Measurements from ENCODE around the gene EDN1.

Gene EDN1
- long read RNA-seq = 0 reads

GRCh38 chr6:12289933-12290820 lies at the start of gene EDN1:
TSS of gene EDN1 (plus strand) at chr6:12290361. CDS start at chr6:12290630, 269 bp downstream.
- TF ChIP-seq POLR2AphosphoS5 (IDR thresholded peaks at IDR 0.05; ENCODE audit: low read depth) (no peak), GABPA (IDR thresholded peaks at IDR 0.05; ENCODE audit: low read depth) (0 out of 2 replicates have a peak, but pooled peaks have one; percentile 18), SPI1 (IDR thresholded peaks at IDR 0.05; ENCODE audit: borderline replicate concordance, low read depth) (no peak), REST (IDR thresholded peaks at IDR 0.05; ENCODE audit: insufficient replicate concordance, low read depth) (no peak)
- TF ChIP-seq, protein P1, sequence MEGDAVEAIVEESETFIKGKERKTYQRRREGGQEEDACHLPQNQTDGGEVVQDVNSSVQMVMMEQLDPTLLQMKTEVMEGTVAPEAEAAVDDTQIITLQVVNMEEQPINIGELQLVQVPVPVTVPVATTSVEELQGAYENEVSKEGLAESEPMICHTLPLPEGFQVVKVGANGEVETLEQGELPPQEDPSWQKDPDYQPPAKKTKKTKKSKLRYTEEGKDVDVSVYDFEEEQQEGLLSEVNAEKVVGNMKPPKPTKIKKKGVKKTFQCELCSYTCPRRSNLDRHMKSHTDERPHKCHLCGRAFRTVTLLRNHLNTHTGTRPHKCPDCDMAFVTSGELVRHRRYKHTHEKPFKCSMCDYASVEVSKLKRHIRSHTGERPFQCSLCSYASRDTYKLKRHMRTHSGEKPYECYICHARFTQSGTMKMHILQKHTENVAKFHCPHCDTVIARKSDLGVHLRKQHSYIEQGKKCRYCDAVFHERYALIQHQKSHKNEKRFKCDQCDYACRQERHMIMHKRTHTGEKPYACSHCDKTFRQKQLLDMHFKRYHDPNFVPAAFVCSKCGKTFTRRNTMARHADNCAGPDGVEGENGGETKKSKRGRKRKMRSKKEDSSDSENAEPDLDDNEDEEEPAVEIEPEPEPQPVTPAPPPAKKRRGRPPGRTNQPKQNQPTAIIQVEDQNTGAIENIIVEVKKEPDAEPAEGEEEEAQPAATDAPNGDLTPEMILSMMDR (IDR thresholded peaks at IDR 0.05; ENCODE audit: insufficient read depth, low read length) = peak; percentile 4
- peak in 1 of 2 experiments; percentile 78 for DNase-seq (ENCODE audit: low read depth in 1 of 2, low spot score in 1 of 2)
- peaks cover 9% of the 10 kb centered on the region for H3K27me3 ChIP-seq (ENCODE audit: insufficient read depth, poor library complexity, severe bottlenecking)
- H3K27ac ChIP-seq (replicated peaks) = no peak within 1 kb of the TSS
- peak within 1 kb of the TSS; percentile 41 for H3K4me3 ChIP-seq (replicated peaks; ENCODE audit: insufficient read depth, low read length)

DNA sequence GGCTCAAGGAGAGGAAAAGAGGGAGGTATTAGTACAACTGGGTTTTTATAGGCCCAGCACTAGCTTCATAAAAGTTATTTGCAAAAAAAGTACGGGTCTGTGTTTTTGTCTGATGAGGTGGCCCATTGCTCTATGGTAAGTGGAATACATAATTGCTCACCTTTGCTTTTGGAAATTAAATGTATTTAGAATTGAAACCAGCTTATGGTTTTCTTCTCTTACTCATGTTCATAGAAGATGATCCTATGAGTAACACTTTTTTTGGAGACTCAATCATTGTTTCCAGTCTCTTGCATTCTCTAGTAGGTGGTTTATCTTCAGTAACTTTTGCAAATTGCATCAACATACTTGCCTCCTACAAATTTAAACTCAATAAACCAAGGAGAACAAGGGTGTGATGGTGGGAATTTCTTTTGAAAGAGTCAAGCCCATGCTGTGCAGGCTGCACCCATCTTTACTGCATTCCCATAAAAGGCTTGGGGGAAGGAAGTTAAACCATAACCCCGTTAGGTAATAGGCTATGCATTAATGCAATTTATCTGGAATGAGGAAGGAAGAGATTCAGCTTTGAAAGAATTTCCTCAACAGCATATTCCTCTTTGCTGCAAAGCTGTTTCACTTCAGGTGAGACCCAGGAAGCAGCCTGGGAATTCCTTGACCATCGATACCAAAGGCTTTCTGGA lies 48.5 kb upstream of the EDN1 start:
- no peak overlapping the region for H3K4me3 ChIP-seq (replicated peaks; ENCODE audit: insufficient read depth, low read length)
- no peaks in the 10 kb centered on the region for H3K27me3 ChIP-seq (ENCODE audit: insufficient read depth, poor library complexity, severe bottlenecking)
- peak; percentile 52 to 53 for DNase-seq (ENCODE audit: low read depth in 1 of 2, low spot score in 1 of 2)
- TF ChIP-seq REST (IDR thresholded peaks at IDR 0.05; ENCODE audit: insufficient replicate concordance, low read depth) (peak; percentile 18), POLR2AphosphoS5 (IDR thresholded peaks at IDR 0.05; ENCODE audit: low read depth) (no peak; the same call in 1 of the 2 replicates), SPI1 (IDR thresholded peaks at IDR 0.05; ENCODE audit: borderline replicate concordance, low read depth) (peak; percentile 60; the same call in 1 of the 2 replicates), GABPA (IDR thresholded peaks at IDR 0.05; ENCODE audit: low read depth) (no peak)
- TF ChIP-seq, protein P1 (IDR thresholded peaks at IDR 0.05; ENCODE audit: insufficient read depth, low read length) = no peak
- H3K27ac ChIP-seq (replicated peaks) = no peak overlapping the region

- no peak overlapping the region for H3K27ac ChIP-seq (replicated peaks)
- no peaks in the 10 kb centered on the region for H3K27me3 ChIP-seq (ENCODE audit: insufficient read depth, poor library complexity, severe bottlenecking)
- H3K4me3 ChIP-seq (replicated peaks; ENCODE audit: insufficient read depth, low read length) = no peak overlapping the region
- no peak for DNase-seq (ENCODE audit: low read depth in 1 of 2, low spot score in 1 of 2)
- TF ChIP-seq GABPA (IDR thresholded peaks at IDR 0.05; ENCODE audit: low read depth) = no peak
- TF ChIP-seq, protein P1 (IDR thresholded peaks at IDR 0.05; ENCODE audit: insufficient read depth, low read length) = no peak
- TF ChIP-seq REST (IDR thresholded peaks at IDR 0.05; ENCODE audit: insufficient replicate concordance, low read depth) = no peak
- TF ChIP-seq POLR2AphosphoS5 (IDR thresholded peaks at IDR 0.05; ENCODE audit: low read depth) = no peak
- TF ChIP-seq SPI1 (IDR thresholded peaks at IDR 0.05; ENCODE audit: borderline replicate concordance, low read depth) = no peak
Measured at GRCh38 chr6:12243169-12243568, 47.0 kb upstream of the EDN1 start.

Data from HL-60 (cell line).